HEK293 (cell line): ENCODE measurements around the gene NEK2.

ENCODE experiments used
- CTCF ChIA-PET: fragments of 350-600 bp; formaldehyde crosslinking; extraction: SDS; loops from one replicate; lab custom pipeline; 2021; ENCODE audit warnings: antibody characterized with exemption; lab: Yijun Ruan, JAX
- POLR2A ChIA-PET: fragments of 300-600 bp; formaldehyde crosslinking; extraction: SDS; loops from one replicate; lab custom pipeline; 2020; ENCODE audit warnings: antibody characterized with exemption, inconsistent platforms; lab: Yijun Ruan, JAX
- H3K27ac ChIP-seq: fragments of 200-500 bp; sonication (Bioruptor generic); 2 replicates; pipeline ENCODE4 v1.5.1; 2014; ENCODE audit warnings: low read depth, low read length, control low read depth, inconsistent platforms; ENCODE audit errors: extremely low read depth
- H3K36me3 ChIP-seq, 2 experiments: fragments of 200-500 bp in 1 of 2; sonication (Bioruptor generic) in 1 of 2; 1 replicate in 1 of 2; 2 replicates in 1 of 2; pipeline ENCODE4 v1.5.1; 2014 to 2017; ENCODE audit warnings: inconsistent platforms in 2 of 2, low read length in 2 of 2; ENCODE audit not compliant: control insufficient read depth in 2 of 2, insufficient read depth in 1 of 2
- H3K4me1 ChIP-seq: fragments of 200-500 bp; sonication (Bioruptor generic); 2 replicates; pipeline ENCODE4 v1.5.1; 2014; ENCODE audit warnings: mild to moderate bottlenecking, low read length, inconsistent platforms; ENCODE audit not compliant: control insufficient read depth, insufficient read depth
- H3K4me3 ChIP-seq: 2 replicates; pipeline ENCODE4 v1.5.1; 2011; ENCODE audit warnings: low read depth, mild to moderate bottlenecking, control low read depth, low read length, moderate library complexity
- H3K9me3 ChIP-seq: fragments of 200-500 bp; sonication (Bioruptor generic); 2 replicates; pipeline ENCODE4 v1.5.1; 2014; ENCODE audit warnings: low read depth, low read length, inconsistent platforms; ENCODE audit not compliant: control insufficient read depth, insufficient read depth
- KLF10 ChIP-seq: fragments of 450-650 bp; IDR thresholded peaks from 2 replicates; pipeline ENCODE4 v1.5.1; 2018; ENCODE audit warnings: missing biosample characterization, mild to moderate bottlenecking, missing genetic modification characterization
- OVOL3 ChIP-seq: fragments of 450-650 bp; formaldehyde crosslinking; IDR thresholded peaks from 2 replicates; pipeline ENCODE4 v1.5.1; 2016; ENCODE audit warnings: missing biosample characterization, missing genetic modification characterization
- TCF7L2 ChIP-seq: IDR thresholded peaks from 2 replicates; pipeline ENCODE4 v1.6.1; 2011; ENCODE audit warnings: low read depth, mild to moderate bottlenecking, inconsistent platforms, low read length, moderate library complexity, borderline replicate concordance
- ZBTB21 ChIP-seq: fragments of 450-650 bp; formaldehyde crosslinking; IDR thresholded peaks from 2 replicates; pipeline ENCODE4 v1.5.1; 2017; ENCODE audit warnings: missing biosample characterization, missing genetic modification characterization
- ZBTB48 ChIP-seq: fragments of 450-650 bp; formaldehyde crosslinking; IDR thresholded peaks from 2 replicates; pipeline ENCODE4 v1.5.1; 2016; ENCODE audit warnings: missing biosample characterization, missing genetic modification characterization
- ZNF121 ChIP-seq: fragments of 450-650 bp; formaldehyde crosslinking; IDR thresholded peaks from 2 replicates; pipeline ENCODE4 v1.5.1; 2016; ENCODE audit warnings: missing biosample characterization, missing genetic modification characterization
- ZNF133 ChIP-seq: fragments of 450-650 bp; formaldehyde crosslinking; IDR thresholded peaks from 2 replicates; pipeline ENCODE4 v1.5.1; 2016; ENCODE audit warnings: missing biosample characterization, missing genetic modification characterization
- ZNF155 ChIP-seq: fragments of 450-650 bp; formaldehyde crosslinking; IDR thresholded peaks from 2 replicates; pipeline ENCODE4 v1.5.1; 2016; ENCODE audit warnings: missing biosample characterization, missing genetic modification characterization
- ZNF202 ChIP-seq: fragments of 450-650 bp; formaldehyde crosslinking; IDR thresholded peaks from 2 replicates; pipeline ENCODE4 v1.5.1; 2016; ENCODE audit warnings: missing biosample characterization, missing genetic modification characterization, borderline replicate concordance
- ZNF248 ChIP-seq: fragments of 450-650 bp; formaldehyde crosslinking; IDR thresholded peaks from 2 replicates; pipeline ENCODE4 v1.5.1; 2017; ENCODE audit warnings: missing biosample characterization, missing genetic modification characterization
- ZNF266 ChIP-seq: fragments of 450-650 bp; formaldehyde crosslinking; IDR thresholded peaks from 2 replicates; pipeline ENCODE4 v1.5.1; 2016; ENCODE audit warnings: missing biosample characterization, missing genetic modification characterization, low read depth
- ZNF341 ChIP-seq: fragments of 450-650 bp; formaldehyde crosslinking; IDR thresholded peaks from 2 replicates; pipeline ENCODE4; 2016; ENCODE audit warnings: low read depth, missing biosample characterization, missing genetic modification characterization
- ZNF549 ChIP-seq: fragments of 450-650 bp; IDR thresholded peaks from 2 replicates; pipeline ENCODE4 v1.5.1; 2018; ENCODE audit warnings: missing biosample characterization, missing genetic modification characterization, mild to moderate bottlenecking, inconsistent platforms, moderate library complexity
- ZNF560 ChIP-seq: fragments of 450-650 bp; formaldehyde crosslinking; IDR thresholded peaks from 2 replicates; pipeline ENCODE4 v1.5.1; 2017; ENCODE audit warnings: missing biosample characterization, missing genetic modification characterization, borderline replicate concordance
- ZNF561 ChIP-seq: fragments of 450-650 bp; IDR thresholded peaks from 2 replicates; pipeline ENCODE4 v1.5.1; 2018; ENCODE audit warnings: missing biosample characterization, missing genetic modification characterization, borderline replicate concordance
- ZNF623 ChIP-seq: fragments of 450-650 bp; formaldehyde crosslinking; IDR thresholded peaks from 2 replicates; pipeline ENCODE4 v1.5.1; 2016; ENCODE audit warnings: missing biosample characterization, missing genetic modification characterization
- ZNF677 ChIP-seq: fragments of 450-650 bp; IDR thresholded peaks from 2 replicates; pipeline ENCODE4 v1.5.0; 2018; ENCODE audit warnings: missing biosample characterization, mild to moderate bottlenecking, missing genetic modification characterization, moderate library complexity
- ZNF747 ChIP-seq: fragments of 450-650 bp; formaldehyde crosslinking; IDR thresholded peaks from 2 replicates; pipeline ENCODE4 v1.5.1; 2016; ENCODE audit warnings: missing biosample characterization, missing genetic modification characterization
- ZNF76 ChIP-seq: fragments of 450-650 bp; formaldehyde crosslinking; IDR thresholded peaks from 2 replicates; pipeline ENCODE4; 2016; ENCODE audit warnings: low read depth, missing biosample characterization, missing genetic modification characterization, borderline replicate concordance
- ZNF843 ChIP-seq: fragments of 450-650 bp; formaldehyde crosslinking; IDR thresholded peaks from 2 replicates; pipeline ENCODE4 v1.5.1; 2016; ENCODE audit warnings: missing biosample characterization, missing genetic modification characterization
- TF ChIP-seq, protein P1 (sequence below): fragments of 450-650 bp; IDR thresholded peaks from 2 replicates; pipeline ENCODE4 v1.5.1; 2018; ENCODE audit warnings: missing biosample characterization, missing genetic modification characterization
- TF ChIP-seq, protein P2 (sequence below): fragments of 450-650 bp; formaldehyde crosslinking; IDR thresholded peaks from 2 replicates; pipeline ENCODE4 v1.5.1; 2016; ENCODE audit warnings: missing biosample characterization, missing genetic modification characterization
- TF ChIP-seq, protein P3 (sequence below): fragments of 450-650 bp; formaldehyde crosslinking; IDR thresholded peaks from 2 replicates; pipeline ENCODE4; 2016; ENCODE audit warnings: missing biosample characterization, missing genetic modification characterization
- TF ChIP-seq, protein P4 (sequence below): fragments of 450-650 bp; formaldehyde crosslinking; optimal IDR thresholded peaks from 2 replicates; pipeline ENCODE3; 2016; ENCODE audit warnings: missing biosample characterization, mild to moderate bottlenecking, missing genetic modification characterization
- TF ChIP-seq, protein P5 (sequence below): fragments of 450-650 bp; formaldehyde crosslinking; IDR thresholded peaks from 2 replicates; pipeline ENCODE4 v1.5.1; 2016; ENCODE audit warnings: missing biosample characterization, missing genetic modification characterization
- TF ChIP-seq, protein P6 (sequence below): fragments of 450-650 bp; formaldehyde crosslinking; conservative IDR thresholded peaks from 2 replicates; pipeline ENCODE4 v1.5.1; 2016; ENCODE audit warnings: low read depth, missing biosample characterization, missing genetic modification characterization

NEK2 gene

DNA sequence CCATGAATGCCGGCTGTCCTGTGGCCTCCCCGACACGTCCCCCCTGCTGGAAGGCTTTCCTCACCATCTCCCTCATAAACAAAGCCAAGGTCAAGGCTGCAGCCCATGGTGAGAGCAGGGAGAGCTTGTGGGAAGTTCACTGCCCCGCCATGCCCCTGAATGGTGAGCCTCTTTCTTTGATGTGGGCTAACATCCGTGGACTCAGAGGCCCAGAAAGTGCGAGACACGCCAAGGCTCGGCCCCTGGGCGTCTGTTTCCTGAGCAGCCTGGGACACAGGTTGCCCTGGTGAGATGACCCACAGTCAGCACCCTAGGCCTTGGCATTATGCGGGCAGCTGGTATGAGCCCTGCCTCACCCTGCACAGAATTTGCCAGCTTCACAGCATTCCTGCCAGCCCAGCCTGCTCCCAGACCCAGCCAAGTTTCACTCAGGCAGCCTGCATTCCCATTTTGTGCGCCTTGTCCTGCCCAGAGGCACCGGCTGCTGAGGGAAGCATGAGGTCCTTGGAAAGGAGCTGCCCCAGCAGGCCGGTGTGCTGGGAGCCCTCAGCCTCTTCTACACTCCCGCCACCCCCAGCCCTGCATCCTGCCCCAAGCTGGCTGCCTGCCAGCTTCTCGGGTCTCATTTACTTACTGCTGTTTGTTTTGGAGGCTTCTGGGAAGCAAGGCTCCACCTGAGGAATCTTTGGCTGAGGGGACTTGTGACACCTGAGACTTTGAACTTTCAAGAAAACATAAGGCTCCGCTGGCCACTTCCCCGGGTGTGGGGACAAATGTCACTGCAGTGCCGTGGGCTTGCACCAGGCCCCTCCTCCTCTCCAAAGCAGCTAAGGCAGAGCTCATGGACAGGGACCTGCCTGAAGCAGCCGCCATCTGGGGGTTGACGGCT lies 31.9 kb downstream of the NEK2 start (continued):
- TF ChIP-seq ZNF202 (tag by site-specific recombination) (no peak), ZNF747 (no peak), KLF10 (tag by site-specific recombination) (no peak; the same call in 1 of the 2 replicates), ZBTB48 (tag by site-specific recombination) (peak; percentile 27; the same call in 1 of the 2 replicates), ZBTB21 (tag by site-specific recombination) (no peak), ZNF549 (tag by site-specific recombination) (no peak), ZNF248 (tag by site-specific recombination) (no peak), ZNF561 (tag by site-specific recombination) (peak; percentile 55), ZNF560 (tag by site-specific recombination) (no peak), ZNF76 (tag by site-specific recombination) (0 out of 2 replicates have a peak, but pooled peaks have one; percentile 10)
- TF ChIP-seq, protein P1, sequence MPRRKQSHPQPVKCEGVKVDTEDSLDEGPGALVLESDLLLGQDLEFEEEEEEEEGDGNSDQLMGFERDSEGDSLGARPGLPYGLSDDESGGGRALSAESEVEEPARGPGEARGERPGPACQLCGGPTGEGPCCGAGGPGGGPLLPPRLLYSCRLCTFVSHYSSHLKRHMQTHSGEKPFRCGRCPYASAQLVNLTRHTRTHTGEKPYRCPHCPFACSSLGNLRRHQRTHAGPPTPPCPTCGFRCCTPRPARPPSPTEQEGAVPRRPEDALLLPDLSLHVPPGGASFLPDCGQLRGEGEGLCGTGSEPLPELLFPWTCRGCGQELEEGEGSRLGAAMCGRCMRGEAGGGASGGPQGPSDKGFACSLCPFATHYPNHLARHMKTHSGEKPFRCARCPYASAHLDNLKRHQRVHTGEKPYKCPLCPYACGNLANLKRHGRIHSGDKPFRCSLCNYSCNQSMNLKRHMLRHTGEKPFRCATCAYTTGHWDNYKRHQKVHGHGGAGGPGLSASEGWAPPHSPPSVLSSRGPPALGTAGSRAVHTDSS: no peak
- TF ChIP-seq, protein P2, sequence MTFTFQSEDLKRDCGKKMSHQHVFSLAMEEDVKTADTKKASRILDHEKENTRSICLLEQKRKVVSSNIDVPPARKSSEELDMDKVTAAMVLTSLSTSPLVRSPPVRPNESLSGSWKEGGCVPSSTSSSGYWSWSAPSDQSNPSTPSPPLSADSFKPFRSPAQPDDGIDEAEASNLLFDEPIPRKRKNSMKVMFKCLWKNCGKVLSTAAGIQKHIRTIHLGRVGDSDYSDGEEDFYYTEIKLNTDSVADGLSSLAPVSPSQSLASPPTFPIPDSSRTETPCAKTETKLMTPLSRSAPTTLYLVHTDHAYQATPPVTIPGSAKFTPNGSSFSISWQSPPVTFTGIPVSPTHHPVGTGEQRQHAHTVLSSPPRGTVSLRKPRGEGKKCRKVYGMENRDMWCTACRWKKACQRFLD: no peak
- TF ChIP-seq, protein P3, sequence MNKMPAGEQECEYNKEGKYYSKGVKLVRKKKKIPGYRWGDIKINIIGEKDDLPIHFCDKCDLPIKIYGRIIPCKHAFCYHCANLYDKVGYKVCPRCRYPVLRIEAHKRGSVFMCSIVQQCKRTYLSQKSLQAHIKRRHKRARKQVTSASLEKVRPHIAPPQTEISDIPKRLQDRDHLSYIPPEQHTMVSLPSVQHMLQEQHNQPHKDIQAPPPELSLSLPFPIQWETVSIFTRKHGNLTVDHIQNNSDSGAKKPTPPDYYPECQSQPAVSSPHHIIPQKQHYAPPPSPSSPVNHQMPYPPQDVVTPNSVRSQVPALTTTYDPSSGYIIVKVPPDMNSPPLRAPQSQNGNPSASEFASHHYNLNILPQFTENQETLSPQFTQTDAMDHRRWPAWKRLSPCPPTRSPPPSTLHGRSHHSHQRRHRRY (tag by site-specific recombination): no peak

DNA sequence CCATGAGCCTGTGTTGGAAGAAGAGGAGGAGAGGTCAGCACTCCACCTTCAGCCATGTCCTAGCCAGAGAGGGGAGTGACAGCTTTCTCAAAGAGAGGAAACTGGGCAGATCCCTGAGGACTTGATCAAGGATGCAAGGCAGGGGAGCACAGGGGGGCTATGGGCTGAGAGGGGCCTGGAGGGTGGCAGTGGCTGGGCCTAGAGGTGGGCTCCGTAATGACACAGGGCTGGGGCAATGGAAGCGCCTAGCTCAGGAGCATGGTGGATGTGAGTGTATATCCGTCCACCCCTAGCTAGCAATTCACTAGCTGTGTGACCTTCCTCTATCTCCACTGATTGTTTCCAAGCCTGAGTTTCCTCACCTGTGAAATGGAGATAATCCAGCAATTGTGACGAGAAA lies 32.6 kb downstream of the NEK2 start:
- ChIA-PET CTCF (interaction anchor here (0.8 to 2.5 kb wide), 5 partner anchors 12 to 167 kb away, joined by 4 to 17 read pairs (median 5); no protein-coding TSS in a partner anchor), POLR2A (interaction anchor here (0.8 to 1.7 kb wide), 3 partner anchors 10 to 64 kb away, joined by 3 to 11 read pairs (median 4); partner anchors contain the start of gene SLC30A1)
- Histone ChIP-seq H3K4me3 (no peak overlapping the region), H3K4me1 (peaks cover 8% of the 10 kb centered on the region), H3K27ac (no peak overlapping the region), H3K36me3 (no peaks in the 10 kb centered on the region), H3K9me3 (no peaks in the 10 kb centered on the region)
- TF ChIP-seq ZNF843 (tag by site-specific recombination) (no peak), ZNF202 (tag by site-specific recombination) (no peak), ZNF121 (tag by site-specific recombination) (no peak), ZNF341 (tag by site-specific recombination) (no peak), ZNF677 (no peak), TCF7L2 (no peak), ZNF623 (no peak), OVOL3 (tag by site-specific recombination) (no peak), ZNF266 (no peak), ZNF133 (no peak), ZNF155 (no peak)
- TF ChIP-seq, protein P4, sequence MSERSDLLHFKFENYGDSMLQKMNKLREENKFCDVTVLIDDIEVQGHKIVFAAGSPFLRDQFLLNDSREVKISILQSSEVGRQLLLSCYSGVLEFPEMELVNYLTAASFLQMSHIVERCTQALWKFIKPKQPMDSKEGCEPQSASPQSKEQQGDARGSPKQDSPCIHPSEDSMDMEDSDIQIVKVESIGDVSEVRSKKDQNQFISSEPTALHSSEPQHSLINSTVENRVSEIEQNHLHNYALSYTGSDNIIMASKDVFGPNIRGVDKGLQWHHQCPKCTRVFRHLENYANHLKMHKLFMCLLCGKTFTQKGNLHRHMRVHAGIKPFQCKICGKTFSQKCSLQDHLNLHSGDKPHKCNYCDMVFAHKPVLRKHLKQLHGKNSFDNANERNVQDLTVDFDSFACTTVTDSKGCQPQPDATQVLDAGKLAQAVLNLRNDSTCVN (tag by site-specific recombination): no peak
- TF ChIP-seq, protein P5, sequence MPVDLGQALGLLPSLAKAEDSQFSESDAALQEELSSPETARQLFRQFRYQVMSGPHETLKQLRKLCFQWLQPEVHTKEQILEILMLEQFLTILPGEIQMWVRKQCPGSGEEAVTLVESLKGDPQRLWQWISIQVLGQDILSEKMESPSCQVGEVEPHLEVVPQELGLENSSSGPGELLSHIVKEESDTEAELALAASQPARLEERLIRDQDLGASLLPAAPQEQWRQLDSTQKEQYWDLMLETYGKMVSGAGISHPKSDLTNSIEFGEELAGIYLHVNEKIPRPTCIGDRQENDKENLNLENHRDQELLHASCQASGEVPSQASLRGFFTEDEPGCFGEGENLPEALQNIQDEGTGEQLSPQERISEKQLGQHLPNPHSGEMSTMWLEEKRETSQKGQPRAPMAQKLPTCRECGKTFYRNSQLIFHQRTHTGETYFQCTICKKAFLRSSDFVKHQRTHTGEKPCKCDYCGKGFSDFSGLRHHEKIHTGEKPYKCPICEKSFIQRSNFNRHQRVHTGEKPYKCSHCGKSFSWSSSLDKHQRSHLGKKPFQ (tag by site-specific recombination): no peak
- TF ChIP-seq, protein P6, sequence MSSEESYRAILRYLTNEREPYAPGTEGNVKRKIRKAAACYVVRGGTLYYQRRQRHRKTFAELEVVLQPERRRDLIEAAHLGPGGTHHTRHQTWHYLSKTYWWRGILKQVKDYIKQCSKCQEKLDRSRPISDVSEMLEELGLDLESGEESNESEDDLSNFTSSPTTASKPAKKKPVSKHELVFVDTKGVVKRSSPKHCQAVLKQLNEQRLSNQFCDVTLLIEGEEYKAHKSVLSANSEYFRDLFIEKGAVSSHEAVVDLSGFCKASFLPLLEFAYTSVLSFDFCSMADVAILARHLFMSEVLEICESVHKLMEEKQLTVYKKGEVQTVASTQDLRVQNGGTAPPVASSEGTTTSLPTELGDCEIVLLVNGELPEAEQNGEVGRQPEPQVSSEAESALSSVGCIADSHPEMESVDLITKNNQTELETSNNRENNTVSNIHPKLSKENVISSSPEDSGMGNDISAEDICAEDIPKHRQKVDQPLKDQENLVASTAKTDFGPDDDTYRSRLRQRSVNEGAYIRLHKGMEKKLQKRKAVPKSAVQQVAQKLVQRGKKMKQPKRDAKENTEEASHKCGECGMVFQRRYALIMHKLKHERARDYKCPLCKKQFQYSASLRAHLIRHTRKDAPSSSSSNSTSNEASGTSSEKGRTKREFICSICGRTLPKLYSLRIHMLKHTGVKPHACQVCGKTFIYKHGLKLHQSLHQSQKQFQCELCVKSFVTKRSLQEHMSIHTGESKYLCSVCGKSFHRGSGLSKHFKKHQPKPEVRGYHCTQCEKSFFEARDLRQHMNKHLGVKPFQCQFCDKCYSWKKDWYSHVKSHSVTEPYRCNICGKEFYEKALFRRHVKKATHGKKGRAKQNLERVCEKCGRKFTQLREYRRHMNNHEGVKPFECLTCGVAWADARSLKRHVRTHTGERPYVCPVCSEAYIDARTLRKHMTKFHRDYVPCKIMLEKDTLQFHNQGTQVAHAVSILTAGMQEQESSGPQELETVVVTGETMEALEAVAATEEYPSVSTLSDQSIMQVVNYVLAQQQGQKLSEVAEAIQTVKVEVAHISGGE (tag by site-specific recombination): no peak
